DND-41 (cell line): ENCODE measurements around the gene SHC4.

Experiments
- ATAC-seq: fragments of 200-7000 bp; cut with Tn5 transposase; 3 replicates; pipeline ENCODE4 v1.9.1; 2021; ENCODE audit warnings: low read depth; ENCODE audit not compliant: insufficient read depth
- DNase-seq: peaks from one replicate; pipeline ENCODE4 v3.0.0-alpha.2; 2020
- H2AFZ ChIP-seq: 2 replicates; pipeline ENCODE4 v1.6.0; 2012; ENCODE audit warnings: low read depth, low read length
- H3K27ac ChIP-seq: 2 replicates; pipeline ENCODE4 v1.5.1; 2012; ENCODE audit warnings: low read length, inconsistent platforms
- H3K27me3 ChIP-seq: fragments of 200-600 bp; sonication (generic); 2 replicates; pipeline ENCODE4 v1.6.0; 2012; ENCODE audit warnings: low read length, mild to moderate bottlenecking, inconsistent platforms; ENCODE audit not compliant: insufficient read depth, poor library complexity
- H3K36me3 ChIP-seq: 2 replicates; pipeline ENCODE4 v1.5.1; 2012; ENCODE audit warnings: low read length, inconsistent platforms; ENCODE audit not compliant: insufficient read depth
- H3K4me1 ChIP-seq: 2 replicates; pipeline ENCODE4 v1.5.1; 2012; ENCODE audit warnings: mild to moderate bottlenecking, low read length; ENCODE audit not compliant: insufficient read depth
- H3K4me2 ChIP-seq: 2 replicates; pipeline ENCODE4 v1.6.0; 2012; ENCODE audit warnings: mild to moderate bottlenecking, moderate library complexity, low read length, inconsistent platforms; ENCODE audit not compliant: insufficient read depth
- H3K4me3 ChIP-seq, 2 experiments: fragments of 200-600 bp in 1 of 2; shearing (Covaris generic) in 1 of 2; 2 replicates each; pipeline ENCODE4 v1.5.1; 2012 to 2016; ENCODE audit warnings: inconsistent platforms in 2 of 2, low read length in 2 of 2, mild to moderate bottlenecking in 2 of 2, low read depth in 1 of 2, moderate library complexity in 1 of 2
- H3K79me2 ChIP-seq: 2 replicates; pipeline ENCODE4 v1.6.0; 2012; ENCODE audit warnings: low read length, inconsistent platforms; ENCODE audit not compliant: insufficient read depth
- H3K9ac ChIP-seq: 2 replicates; pipeline ENCODE4 v1.6.0; 2012; ENCODE audit warnings: low read depth, mild to moderate bottlenecking, inconsistent platforms, low read length, moderate library complexity
- H3K9me3 ChIP-seq: 2 replicates; pipeline ENCODE4 v1.5.1; 2012; ENCODE audit warnings: low read length, moderate library complexity, mild to moderate bottlenecking, inconsistent platforms; ENCODE audit not compliant: insufficient read depth, severe bottlenecking
- H4K20me1 ChIP-seq: 2 replicates; pipeline ENCODE4 v1.6.0; 2012; ENCODE audit warnings: low read length; ENCODE audit not compliant: insufficient read depth
- EZH2 ChIP-seq: IDR thresholded peaks from 3 replicates; pipeline ENCODE4 v1.6.1; 2012; ENCODE audit warnings: borderline replicate concordance, low read depth, mild to moderate bottlenecking, moderate library complexity, low read length, inconsistent platforms; ENCODE audit not compliant: severe bottlenecking
- TF ChIP-seq, protein P1 (sequence below): IDR thresholded peaks from 2 replicates; pipeline ENCODE4 v1.5.1; 2012; ENCODE audit warnings: borderline replicate concordance, low read length, moderate library complexity, mild to moderate bottlenecking; ENCODE audit not compliant: poor library complexity, severe bottlenecking; ENCODE audit errors: extremely low read depth

Gene SHC4

DNA sequence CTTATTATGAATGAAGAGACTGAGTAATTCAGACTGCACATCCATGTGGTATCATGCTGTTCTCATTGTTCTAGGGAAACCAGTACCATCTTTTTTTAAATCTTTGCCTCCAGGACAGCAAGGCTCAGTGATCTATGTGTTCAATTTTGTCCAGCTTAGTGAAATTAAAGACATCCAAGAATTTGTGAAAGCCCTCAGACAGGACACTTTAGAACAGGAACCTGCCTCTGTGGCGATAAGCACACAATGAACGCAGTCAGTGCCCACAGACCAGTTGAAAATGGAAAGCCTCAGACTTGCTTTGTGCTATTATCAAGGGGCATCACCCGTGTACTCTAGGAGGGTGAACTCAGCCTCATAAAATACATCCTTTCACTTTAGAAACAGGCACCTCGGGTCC is 65.7 kb downstream of the SHC4 start:
- H2AFZ ChIP-seq = no peak overlapping the region
- TF ChIP-seq EZH2 = no peak
- TF ChIP-seq, protein P1, sequence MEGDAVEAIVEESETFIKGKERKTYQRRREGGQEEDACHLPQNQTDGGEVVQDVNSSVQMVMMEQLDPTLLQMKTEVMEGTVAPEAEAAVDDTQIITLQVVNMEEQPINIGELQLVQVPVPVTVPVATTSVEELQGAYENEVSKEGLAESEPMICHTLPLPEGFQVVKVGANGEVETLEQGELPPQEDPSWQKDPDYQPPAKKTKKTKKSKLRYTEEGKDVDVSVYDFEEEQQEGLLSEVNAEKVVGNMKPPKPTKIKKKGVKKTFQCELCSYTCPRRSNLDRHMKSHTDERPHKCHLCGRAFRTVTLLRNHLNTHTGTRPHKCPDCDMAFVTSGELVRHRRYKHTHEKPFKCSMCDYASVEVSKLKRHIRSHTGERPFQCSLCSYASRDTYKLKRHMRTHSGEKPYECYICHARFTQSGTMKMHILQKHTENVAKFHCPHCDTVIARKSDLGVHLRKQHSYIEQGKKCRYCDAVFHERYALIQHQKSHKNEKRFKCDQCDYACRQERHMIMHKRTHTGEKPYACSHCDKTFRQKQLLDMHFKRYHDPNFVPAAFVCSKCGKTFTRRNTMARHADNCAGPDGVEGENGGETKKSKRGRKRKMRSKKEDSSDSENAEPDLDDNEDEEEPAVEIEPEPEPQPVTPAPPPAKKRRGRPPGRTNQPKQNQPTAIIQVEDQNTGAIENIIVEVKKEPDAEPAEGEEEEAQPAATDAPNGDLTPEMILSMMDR = no peak
- no peak overlapping the region for H3K27ac ChIP-seq
- no peaks in the 10 kb centered on the region for H4K20me1 ChIP-seq
- ATAC-seq (no peak), DNase-seq (no peak)
- H3K27me3 ChIP-seq = no peaks in the 10 kb centered on the region
- no peak overlapping the region for H3K4me2 ChIP-seq
- no peaks in the 10 kb centered on the region for H3K36me3 ChIP-seq
- no peaks in the 10 kb centered on the region for H3K79me2 ChIP-seq
- no peak overlapping the region for H3K4me3 ChIP-seq
- H3K9me3 ChIP-seq = no peaks in the 10 kb centered on the region
- H3K9ac ChIP-seq = no peak overlapping the region
- no peaks in the 10 kb centered on the region for H3K4me1 ChIP-seq

DNA sequence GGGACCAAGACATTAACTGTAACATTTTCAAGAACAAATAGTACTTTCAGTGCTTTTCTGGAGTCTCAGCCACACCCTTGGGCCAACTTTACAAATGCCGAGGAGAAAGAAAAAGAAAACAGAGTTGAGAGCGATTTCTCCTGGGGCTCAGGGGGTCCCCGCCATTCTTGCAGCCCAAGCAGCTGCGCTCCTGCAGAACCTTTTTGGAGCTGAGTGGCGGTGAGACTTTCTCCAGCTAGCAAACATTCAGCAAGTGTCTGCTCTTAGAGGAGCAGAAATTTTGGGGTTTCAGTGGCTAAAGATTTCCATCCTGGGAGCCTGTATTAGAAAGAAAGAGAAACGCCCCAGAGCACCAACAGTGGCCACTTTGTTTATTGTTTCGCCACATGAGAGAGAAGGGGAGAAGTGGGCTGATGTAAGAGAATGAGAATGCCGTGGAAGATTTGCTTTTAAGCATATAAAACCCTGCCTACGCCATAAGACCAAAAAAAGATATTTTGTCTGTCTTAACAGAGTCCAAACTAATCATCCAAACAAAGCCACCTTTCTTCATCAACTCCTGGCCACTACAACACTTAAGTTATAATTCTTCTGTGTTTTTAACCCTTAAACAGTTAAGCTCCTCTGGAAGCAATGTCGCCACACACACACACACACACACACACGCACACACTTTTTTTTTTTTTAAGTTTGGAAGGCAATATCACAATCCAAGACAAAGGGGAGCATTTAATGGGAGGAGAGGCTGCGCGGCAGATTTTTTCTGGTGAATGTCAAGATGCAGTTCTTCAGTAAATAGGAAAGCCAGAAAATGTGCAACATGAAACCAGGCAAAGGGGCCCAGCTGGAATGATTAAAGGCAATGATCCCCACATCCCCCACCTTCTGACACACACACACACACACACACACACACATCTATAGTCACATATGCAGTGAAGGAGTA is 66.6 kb downstream of the SHC4 start:
- H3K27me3 ChIP-seq = no peaks in the 10 kb centered on the region

DNA sequence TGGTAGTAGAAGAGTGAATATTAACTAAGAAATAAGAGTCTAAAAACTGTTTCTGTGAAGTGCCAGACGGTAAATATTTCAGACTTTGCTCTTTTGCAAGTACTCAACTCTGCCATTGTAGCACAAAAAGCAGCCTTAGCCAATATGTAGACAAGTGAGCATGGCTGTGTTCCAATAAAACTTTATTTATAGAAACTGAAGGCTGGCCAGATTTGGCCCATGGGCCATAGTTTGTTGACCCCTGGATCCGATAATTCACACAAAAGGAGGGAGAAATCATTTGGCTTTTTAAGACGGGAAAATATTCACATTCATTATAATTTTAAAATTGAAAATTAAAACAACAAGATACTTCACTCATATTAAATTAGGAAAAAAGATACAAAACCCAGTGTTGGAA is 70.4 kb downstream of the SHC4 start:
- no peak for ATAC-seq
- TF ChIP-seq, protein P1 = no peak
- no peak for TF ChIP-seq EZH2
- Histone ChIP-seq H3K4me2 (no peak overlapping the region), H3K9ac (no peak overlapping the region), H2AFZ (no peak overlapping the region), H4K20me1 (no peaks in the 10 kb centered on the region), H3K9me3 (no peaks in the 10 kb centered on the region), H3K27ac (no peak overlapping the region), H3K36me3 (no peaks in the 10 kb centered on the region), H3K79me2 (no peaks in the 10 kb centered on the region), H3K27me3 (no peaks in the 10 kb centered on the region), H3K4me3 (no peak overlapping the region), H3K4me1 (no peaks in the 10 kb centered on the region)
- DNase-seq = no peak

More for the DNA sequence above, 66.6 kb downstream of the SHC4 start:
- H3K9me3 ChIP-seq = no peaks in the 10 kb centered on the region
- no peak overlapping the region for H3K27ac ChIP-seq
- H4K20me1 ChIP-seq = no peaks in the 10 kb centered on the region
- H3K9ac ChIP-seq = no peak overlapping the region
- no peak overlapping the region for H3K4me2 ChIP-seq
- no peaks in the 10 kb centered on the region for H3K4me1 ChIP-seq
- H3K79me2 ChIP-seq = no peaks in the 10 kb centered on the region
- ATAC-seq (no peak), DNase-seq (no peak)
- no peaks in the 10 kb centered on the region for H3K36me3 ChIP-seq
- H3K4me3 ChIP-seq = no peak overlapping the region
- no peak overlapping the region for H2AFZ ChIP-seq
- no peak for TF ChIP-seq EZH2
- TF ChIP-seq, protein P1 = no peak
